ENCODE data around the gene SYT15.
"Not testable (repeated sequence)": the region's sequence is repeated elsewhere in the genome, so short reads cannot be mapped to it uniquely, and the experiment has no call there.

Gene SYT15

DNA sequence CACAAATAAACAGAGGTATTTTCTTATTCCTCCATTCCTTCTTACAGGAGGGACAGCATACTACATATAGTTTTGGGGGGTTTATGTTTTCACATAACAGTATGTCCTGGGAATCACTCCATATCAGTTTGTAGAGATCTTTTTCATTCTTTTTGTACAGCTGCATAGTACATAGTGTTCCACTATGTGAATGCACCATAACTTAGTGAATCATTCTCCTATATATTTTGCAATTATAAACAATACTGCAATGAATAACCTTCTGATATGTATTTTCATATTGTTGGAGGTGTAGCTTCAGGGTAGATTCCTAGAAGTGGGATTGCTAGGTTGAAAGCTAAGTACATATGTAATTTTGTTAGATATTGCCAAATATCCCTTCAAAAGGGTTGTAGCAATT lies 61.1 kb downstream of the SYT15 start:
- not testable (repeated sequence) for H3F3A ChIP-seq (ENCODE audit: insufficient read depth, low read length); DNase-seq; H3K4me2 ChIP-seq (ENCODE audit: low read depth, low read length); H3K9ac ChIP-seq (ENCODE audit: low read length); H3K79me2 ChIP-seq (ENCODE audit: low read length); H3K4me3 ChIP-seq (ENCODE audit: low read length); H3K9me2 ChIP-seq (replicated peaks; ENCODE audit: insufficient read depth, low read length); H3K27me3 ChIP-seq (replicated peaks; ENCODE audit: insufficient read depth, low read length); H2AFZ ChIP-seq (ENCODE audit: low read length); H3K27ac ChIP-seq (ENCODE audit: low read length); H4K20me1 ChIP-seq (ENCODE audit: insufficient read depth, low read length); H3K36me3 ChIP-seq (replicated peaks; ENCODE audit: insufficient read depth, low read length); H3K4me1 ChIP-seq (ENCODE audit: low read length); H3K9me3 ChIP-seq (replicated peaks; ENCODE audit: insufficient read depth, low read length)

All from MM.1S (cell line).